ENCODE data around the gene CDIP1.

DNA sequence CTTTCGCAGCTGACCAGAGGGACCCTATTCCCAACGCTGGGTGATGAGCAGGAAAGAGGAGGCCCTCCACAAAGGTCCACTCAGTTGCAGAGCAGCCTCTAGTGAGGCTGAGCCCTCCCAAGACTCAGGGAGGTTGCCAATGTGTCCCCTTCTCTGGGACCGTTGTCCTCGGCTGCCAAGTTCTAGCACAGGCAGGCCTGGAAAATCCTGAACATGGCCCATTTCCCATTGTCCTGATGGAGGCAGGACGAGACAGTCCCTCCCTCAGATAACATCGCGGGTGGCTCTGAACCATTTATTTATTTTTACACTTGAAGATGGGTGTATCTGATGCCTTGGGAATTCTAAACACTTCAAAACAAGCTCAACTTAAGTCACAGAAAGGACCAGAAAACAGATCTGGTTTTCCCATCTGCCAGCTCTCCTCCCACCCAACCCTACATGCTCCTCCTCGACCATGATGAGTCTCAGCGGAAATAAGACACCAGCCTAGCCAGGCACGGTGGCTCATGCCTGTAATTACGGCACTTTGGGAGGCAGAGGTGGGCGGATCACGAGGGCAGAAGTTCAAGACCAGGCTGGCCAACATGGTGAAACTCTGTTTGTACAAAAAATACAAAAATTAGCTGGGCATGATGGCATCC lies 12.8 kb downstream of the CDIP1 start:
- no peak for TF ChIP-seq FOXA1 (IDR thresholded peaks at IDR 0.05)
- TF ChIP-seq SUZ12 (IDR thresholded peaks at IDR 0.05) = no peak
- no peak for TF ChIP-seq TARDBP (IDR thresholded peaks at IDR 0.05)
- no peak for TF ChIP-seq SP1 (IDR thresholded peaks at IDR 0.05)
- no peak for TF ChIP-seq BHLHE40 (IDR thresholded peaks at IDR 0.05; ENCODE audit: borderline replicate concordance)
- no peak for TF ChIP-seq HDGF (IDR thresholded peaks at IDR 0.05; ENCODE audit: borderline replicate concordance)
